Activated naive CD4-positive, alpha-beta T cell (primary cell): Measurements from ENCODE around the gene ANKRD6.

Experiments
- DNase-seq, 4 experiments: peaks; one replicate each; lab custom pipeline; 2025; lab: John Stamatoyannopoulos, UW

ANKRD6 gene

GRCh38 chr6:89413006-89413400, 19.9 kb upstream of the ANKRD6 start:
- no peak for DNase-seq

DNA sequence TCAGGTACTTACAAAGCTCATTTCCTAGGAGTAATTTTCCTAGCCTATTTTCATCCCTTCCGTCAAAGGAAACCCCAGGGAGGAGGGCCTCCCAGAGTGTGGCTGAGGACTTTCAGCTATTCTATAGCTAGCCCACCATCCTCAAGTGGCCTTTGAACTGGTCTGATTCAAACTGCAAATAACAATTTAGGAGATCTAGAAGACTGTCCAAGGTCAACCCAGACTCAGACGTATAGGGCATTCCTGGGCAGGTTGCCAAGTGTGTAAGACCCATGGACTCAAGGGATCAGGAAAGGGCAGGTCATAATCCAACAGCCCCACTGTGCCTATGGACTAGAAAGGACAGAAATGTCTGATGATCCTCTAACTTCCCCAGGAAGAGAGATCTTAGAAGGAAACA, 18.7 kb upstream of the ANKRD6 start:
- no peak for DNase-seq

GRCh38 chr6:89415185-89415584, 17.8 kb upstream of the ANKRD6 start:
- no peak for DNase-seq

- no peak for DNase-seq
Measured at GRCh38 chr6:89416796-89417195, 16.2 kb upstream of the ANKRD6 start.

GRCh38 chr6:89430201-89430962, 2.6 kb upstream of the ANKRD6 start:
- no peak for DNase-seq

DNA sequence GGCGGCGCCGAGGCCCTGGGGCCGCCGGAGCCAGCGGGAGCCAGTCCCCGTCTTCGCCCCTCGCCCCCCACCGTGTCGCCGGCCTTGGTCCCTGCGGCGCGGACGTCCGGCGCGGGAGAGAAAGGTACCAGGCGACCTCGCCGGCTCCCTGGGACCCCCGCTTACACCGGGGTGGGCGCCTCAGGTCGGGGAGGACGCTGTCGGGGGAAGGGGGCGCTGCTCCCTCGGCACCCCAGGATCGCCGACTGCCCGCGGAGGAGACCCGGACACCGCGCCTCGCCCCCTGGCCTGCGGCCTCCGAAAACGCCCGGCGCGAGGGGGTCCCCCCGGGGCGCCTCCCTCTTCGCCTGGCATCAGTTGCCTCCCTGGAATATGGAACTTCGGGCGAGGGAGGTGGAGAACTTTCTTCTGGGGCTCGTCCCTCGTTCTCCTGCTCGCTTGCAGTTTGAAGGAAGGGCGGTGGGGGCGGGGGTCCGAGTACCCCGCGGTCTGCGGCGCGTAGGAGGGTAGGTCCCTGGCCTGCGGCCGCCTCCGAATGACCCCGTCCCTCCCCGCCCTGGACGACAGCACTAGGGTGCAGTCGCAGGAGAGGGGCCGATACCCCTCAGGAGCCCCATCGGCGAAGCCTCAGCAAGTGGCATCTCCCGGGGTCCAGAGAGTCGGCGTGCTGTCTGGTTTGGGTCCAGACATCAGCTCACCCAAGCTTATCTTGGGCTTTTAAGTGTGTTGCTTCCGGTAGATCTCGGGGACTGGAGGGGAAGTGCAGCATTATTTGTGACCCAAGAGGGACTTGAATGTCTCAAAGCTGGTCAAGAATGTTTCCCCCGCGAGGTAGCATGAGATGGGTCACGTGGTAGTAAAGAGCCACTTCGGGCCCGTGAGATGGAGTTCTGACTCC, 549 bp downstream of the ANKRD6 start:
- peak in 1 of 4 experiments; percentile 14 for DNase-seq

DNA sequence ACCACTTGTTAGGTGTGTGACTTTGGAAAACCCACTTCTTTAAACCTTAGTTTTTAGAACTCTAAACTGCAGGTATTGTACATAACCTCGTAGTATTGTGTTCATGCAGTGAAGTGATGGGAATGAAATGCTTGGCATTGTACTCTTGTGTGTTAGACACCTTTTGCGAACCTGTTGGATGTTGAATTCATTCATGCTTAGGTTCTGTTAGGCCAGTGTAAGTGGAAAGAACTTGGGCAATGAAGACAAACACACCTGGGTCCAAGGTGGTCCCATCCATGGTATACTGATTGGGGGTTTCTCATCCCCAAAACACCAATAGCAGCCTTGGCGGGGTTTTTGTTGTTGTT, 1.2 kb downstream of the ANKRD6 start:
- no peak for DNase-seq

- no peak for DNase-seq
Measured at GRCh38 chr6:89434954-89435353, 2.0 kb downstream of the ANKRD6 start.

GRCh38 chr6:89436226-89436625, 3.3 kb downstream of the ANKRD6 start:
- DNase-seq, result no peak

- no peak for DNase-seq
Measured at GRCh38 chr6:89438248-89438647, 5.3 kb downstream of the ANKRD6 start.

DNA sequence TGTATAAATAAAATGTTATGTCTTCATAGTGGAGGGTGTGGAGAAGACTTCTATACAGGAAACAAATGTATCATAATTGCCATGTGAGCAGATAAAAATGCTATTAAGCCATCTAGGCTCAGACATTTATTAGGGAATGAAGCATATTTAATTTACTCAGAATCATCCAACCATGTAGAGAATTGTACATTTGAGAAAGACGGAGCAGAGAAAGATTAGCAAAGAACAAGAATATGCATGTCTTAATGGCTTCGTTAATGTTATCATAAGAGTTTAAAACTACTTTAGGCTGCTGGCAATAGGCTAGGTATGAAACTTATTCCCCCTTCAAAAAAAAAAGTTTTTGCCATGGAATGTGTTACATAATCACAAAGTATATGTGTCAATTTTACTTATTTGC, 6.1 kb downstream of the ANKRD6 start:
- DNase-seq, result no peak

GRCh38 chr6:89440200-89440599, 7.2 kb downstream of the ANKRD6 start:
- DNase-seq, result no peak

GRCh38 chr6:89443658-89444057, 10.7 kb downstream of the ANKRD6 start:
- no peak for DNase-seq

GRCh38 chr6:89449193-89449592, 16.2 kb downstream of the ANKRD6 start:
- no peak for DNase-seq

DNA sequence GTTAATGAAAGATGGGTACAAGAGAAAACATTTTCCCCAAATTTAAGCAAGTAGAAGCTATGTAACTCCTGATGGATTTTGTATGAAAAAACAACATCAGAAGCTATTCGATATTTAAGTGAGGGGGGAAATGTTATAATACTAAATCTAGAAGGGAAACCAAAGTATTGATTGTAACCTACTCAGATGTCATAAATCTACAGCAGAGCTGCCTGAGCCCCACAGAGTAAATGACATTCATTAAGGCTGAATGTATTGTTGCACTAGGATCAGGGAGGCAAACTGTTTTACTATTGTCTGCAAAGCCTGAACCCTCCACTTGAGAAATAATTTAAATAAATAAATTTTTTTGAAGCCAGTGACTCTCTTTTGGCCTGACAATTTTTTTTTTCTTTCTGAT, 19.3 kb downstream of the ANKRD6 start:
- DNase-seq, result no peak

GRCh38 chr6:89454300-89454699, 21.3 kb downstream of the ANKRD6 start:
- DNase-seq, result no peak

DNA sequence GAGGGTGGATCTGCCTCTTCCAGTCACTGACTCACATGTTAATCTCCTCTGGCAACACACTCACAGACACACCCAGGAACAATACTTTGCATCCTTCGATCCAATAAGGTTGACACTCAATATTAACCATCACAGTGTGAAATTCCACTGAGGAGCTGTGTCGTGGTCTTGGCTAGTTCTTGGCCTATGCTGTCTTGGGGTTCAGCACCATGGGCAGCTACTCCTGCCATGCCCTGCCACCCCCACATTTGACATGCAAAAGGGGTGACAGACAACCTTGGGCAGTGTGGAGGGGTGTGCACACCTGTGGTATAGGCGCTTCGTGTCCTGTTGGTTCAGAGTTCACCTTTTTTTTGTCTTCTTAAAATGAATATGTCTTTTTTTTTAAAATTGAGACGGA, 25.8 kb downstream of the ANKRD6 start:
- no peak for DNase-seq

- DNase-seq, result no peak
Measured at GRCh38 chr6:89459501-89459900, 26.5 kb downstream of the ANKRD6 start.

- DNase-seq, result no peak
Measured at GRCh38 chr6:89460713-89461112, 27.8 kb downstream of the ANKRD6 start.

- no peak for DNase-seq
Measured at GRCh38 chr6:89462503-89462902, 29.6 kb downstream of the ANKRD6 start.

DNA sequence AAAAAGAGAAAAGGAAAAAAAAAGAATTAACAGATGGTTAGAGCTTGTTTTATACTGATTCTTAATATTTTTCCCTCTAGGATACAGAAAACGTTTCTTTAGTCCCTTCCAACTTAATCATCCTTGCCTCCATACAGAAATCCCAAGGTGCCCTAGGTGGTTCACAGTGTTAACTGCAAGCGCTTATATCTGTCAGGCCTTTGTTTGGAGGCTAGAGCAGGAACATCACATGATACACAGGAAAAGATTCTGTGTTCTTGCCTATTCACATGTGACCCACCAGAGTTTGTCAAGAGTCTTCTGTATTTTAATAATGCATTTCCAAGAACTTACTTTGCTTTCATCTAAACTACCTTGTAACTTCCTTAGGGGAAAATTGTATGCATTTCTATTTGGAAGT, 31.3 kb downstream of the ANKRD6 start:
- DNase-seq, result no peak

DNA sequence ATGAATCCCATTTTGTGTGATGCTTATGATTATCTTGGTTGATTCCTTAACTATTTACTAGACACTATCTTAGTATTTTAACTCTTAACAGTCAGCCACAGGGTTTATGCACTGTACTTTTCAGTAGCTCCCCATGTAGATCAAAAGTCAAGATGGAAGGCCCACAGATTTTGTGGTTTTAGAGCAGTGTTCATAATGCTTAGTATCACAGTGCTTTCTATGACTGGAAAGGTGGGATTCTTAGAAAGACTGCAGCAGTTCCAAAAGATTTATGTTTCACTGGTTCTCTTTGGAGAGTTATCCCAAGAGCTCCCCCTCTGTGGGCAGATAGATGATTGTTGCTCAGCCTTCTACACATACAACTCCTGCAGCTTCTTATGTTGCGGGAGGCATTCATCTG, 34.5 kb downstream of the ANKRD6 start:
- DNase-seq, result no peak

GRCh38 chr6:89468998-89469397, 36.0 kb downstream of the ANKRD6 start:
- DNase-seq, result no peak
